ENCODE measurements around the gene ANKS1B.

The ANKS1B gene

GRCh38 chr12:99960311-99960710 is 24.4 kb downstream of the ANKS1B start:
- no peak for DNase-seq (ENCODE audit: low read depth)

GRCh38 chr12:99959549-99960170 is 25.1 kb downstream of the ANKS1B start:
- no peak for DNase-seq (ENCODE audit: low read depth)

DNA sequence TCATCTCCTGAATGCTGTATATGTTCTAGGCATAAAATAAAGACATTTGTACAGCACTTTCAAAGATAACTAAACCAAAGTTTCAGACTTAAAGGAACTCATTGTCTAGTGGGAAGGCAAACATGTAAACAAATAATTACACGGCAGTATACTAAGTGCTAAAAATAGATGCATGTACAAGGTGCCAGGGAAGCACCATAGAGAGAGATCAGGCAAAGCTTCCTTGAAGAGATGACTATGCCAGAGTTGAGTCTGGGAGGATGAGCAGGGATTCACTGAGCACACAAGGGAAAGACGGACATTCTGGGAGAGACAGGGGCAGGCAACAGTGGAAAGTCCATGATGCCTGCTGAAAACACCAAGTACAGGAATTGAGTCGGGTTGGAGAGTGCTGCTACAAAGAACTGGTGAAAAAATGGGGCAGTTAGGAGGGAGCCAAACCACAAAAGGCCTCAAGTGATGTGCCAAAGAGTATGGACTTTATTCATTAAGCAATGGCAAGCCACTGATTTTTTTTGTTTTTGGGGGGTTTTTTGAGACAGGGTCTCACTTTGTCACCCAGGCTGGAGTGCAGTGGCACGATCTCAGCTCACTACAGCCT is 26.8 kb downstream of the ANKS1B start:
- DNase-seq (ENCODE audit: low read depth), result no peak

- DNase-seq (ENCODE audit: low read depth), result no peak
These were observed 30.0 kb downstream of the ANKS1B start for GRCh38 chr12:99954724-99955123.

GRCh38 chr12:99948370-99948769 is 36.4 kb downstream of the ANKS1B start:
- no peak for DNase-seq (ENCODE audit: low read depth)

- DNase-seq (ENCODE audit: low read depth), result no peak
These were observed 38.6 kb downstream of the ANKS1B start for GRCh38 chr12:99946131-99946530.

DNA sequence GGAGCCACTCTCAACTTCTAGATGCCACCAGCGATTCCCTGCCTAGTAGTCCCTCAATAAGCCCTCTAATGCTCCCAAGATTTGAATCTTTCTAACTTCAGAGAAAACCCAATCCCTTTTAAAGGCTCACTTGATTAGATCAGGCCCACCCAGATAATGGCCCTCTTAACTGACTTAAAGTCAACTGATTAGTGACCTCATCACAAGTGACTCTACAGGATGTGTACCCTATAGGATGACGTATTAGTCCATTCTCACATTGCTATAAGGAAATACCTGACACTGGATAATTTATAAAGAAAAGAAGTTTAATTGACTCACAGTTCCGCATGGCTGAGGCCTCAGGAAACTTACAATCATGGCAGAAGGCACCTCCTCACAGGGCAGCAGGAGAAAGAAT is 49.1 kb downstream of the ANKS1B start:
- no peak for DNase-seq (ENCODE audit: low read depth)

DNA sequence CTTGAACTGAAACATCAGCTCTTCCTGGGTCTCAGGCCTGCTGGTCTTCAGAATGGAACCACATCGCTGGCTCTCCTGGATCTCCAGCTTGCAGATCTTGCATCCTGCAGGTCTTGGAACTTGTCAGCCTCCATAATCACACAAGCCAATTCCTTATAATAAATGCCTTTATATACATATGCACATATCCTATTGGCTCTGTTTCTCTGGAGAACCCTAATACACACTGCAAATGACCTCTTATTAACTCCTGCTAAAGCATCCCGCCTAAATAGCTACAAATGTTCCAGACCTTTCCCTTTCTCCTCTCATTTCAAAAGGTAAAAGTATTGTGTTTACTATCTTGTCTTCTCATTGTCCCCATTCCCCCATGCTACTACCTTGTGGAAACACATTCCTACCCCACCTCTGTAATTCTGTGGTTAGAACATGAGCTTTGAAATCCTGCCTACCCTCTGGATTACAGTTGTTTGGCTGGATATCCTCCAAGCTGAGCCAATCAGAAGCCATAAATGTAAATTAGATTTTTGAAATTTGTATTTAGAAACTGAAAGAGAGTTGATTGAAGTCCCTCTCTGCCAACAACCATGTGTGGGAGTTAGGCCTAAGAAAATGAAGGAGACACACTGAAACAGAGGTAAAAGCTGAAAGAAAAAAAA is 58.1 kb downstream of the ANKS1B start:
- DNase-seq (ENCODE audit: low read depth), result no peak

- DNase-seq (ENCODE audit: low read depth), result no peak
These were observed 64.3 kb downstream of the ANKS1B start for GRCh38 chr12:99920353-99920960.

GRCh38 chr12:99917711-99918402 is 66.9 kb downstream of the ANKS1B start:
- no peak for DNase-seq (ENCODE audit: low read depth)

GRCh38 chr12:99916555-99916954 is 68.2 kb downstream of the ANKS1B start:
- no peak for DNase-seq (ENCODE audit: low read depth)

- DNase-seq (ENCODE audit: low read depth), result no peak
These were observed 69.3 kb downstream of the ANKS1B start for GRCh38 chr12:99915251-99916082.

GRCh38 chr12:99914206-99914605 is 70.5 kb downstream of the ANKS1B start:
- no peak for DNase-seq (ENCODE audit: low read depth)

GRCh38 chr12:99911967-99912366 is 72.8 kb downstream of the ANKS1B start:
- no peak for DNase-seq (ENCODE audit: low read depth)

GRCh38 chr12:99911081-99911480 is 73.7 kb downstream of the ANKS1B start:
- DNase-seq (ENCODE audit: low read depth), result peak; percentile 87

DNA sequence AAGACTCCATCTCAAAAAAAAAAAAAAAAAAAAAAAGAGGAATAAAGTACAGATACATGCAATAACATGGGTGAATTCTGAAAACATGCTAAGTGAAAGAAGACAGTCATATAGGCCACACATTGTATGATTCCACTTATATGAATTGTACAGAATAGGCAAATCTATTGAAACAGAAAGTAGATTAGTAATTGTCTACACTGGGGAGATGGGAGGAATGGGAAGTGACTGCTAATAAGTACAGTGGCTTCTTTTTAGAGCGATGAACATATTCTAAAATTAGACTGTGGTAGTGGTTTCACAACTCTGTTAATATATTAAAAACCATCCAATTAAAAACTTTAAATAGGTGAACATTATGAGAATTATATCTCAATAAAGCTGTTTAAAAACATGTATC is 74.4 kb downstream of the ANKS1B start:
- no peak for DNase-seq (ENCODE audit: low read depth)

DNA sequence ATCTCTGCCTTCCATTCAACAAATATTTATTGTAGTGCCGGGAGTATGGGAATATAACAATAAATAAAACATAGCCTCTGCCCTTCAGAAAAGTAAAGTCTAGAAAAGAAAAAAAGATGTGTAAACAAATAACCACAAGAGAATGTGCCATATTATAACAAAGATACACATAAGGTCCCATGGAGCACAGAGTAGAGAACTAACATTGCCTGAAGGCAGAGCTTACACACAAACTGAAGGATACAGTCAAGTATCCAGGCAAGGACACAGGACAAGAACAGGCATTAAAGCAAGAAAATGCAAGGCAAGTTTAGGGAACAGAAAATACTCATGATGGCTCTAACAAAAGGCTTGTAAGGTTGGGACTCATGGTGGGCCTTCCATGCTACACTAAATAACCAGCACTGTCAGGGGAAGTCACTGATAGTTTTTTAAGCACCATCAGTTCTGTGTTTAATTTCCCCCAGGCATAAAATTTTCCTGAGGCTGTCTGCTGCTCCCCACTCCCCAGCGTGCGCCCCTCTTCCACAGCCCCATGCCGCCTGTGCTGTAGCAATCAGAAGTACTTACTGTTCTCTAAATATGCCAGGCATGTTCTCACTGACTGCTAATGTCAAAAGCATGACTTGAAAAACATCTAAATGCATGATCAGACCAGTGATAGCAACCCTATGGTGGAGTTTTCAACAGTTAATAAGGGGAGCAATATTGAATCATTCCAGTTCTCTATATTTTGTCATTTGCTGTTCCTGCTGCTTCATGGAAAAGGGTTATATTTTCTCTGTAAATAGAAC is 77.8 kb downstream of the ANKS1B start:
- DNase-seq (ENCODE audit: low read depth), result no peak

- DNase-seq (ENCODE audit: low read depth), result no peak
These were observed 83.6 kb downstream of the ANKS1B start for GRCh38 chr12:99901181-99901580.

GRCh38 chr12:99898645-99899044 is 86.1 kb downstream of the ANKS1B start:
- DNase-seq (ENCODE audit: low read depth), result no peak

DNA sequence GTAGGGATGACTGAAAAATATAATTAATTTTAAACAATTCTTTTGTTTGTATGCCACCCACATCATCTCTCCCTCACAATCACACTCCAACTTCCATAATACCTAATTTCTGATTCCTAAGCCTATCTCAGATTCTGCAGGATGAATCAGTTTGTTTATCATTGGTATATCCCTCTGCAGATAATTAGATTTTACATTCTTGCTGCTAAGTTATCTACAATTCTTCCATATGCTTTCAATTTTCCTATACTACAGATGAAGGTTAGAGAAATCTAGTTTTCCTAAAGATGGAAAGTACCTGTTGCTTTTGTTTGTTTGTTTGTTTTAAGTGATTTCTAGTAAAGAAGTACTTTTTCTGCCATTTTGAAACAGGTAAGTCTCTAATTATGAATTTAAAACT is 105.3 kb downstream of the ANKS1B start:
- DNase-seq (ENCODE audit: low read depth), result no peak

DNA sequence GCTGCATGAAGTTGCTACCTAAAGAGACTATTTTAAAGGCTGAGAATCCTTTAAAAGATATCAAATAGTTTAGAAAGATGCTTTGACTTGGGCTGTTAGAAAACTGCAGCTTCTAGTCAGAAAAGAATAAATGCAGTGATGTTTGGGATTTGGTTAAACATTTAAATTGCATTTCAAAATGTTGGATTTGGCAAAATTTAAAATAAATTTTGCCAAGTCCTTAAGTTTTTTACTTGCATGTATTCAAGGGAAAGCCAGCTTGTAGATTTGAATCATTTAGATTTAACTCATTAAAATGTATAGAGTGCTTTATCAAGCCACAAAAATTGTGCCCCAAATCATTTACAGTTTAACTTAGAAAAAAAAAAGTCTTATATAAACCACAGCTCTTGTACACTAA is 109.7 kb downstream of the ANKS1B start:
- DNase-seq (ENCODE audit: low read depth), result no peak
